PC-3 (cell line): Measurements from ENCODE around the gene APCDD1L. TPM values are rescaled to one million over a fixed set of nuclear protein-coding genes. Genes with fewer than 3 reads are reported as not detected.
"Not testable (repeated sequence)": the region's sequence is repeated elsewhere in the genome, so short reads cannot be mapped to it uniquely, and the experiment has no call there.

Source experiments
- ATAC-seq: fragments of 200-7000 bp; cut with Tn5 transposase; 2 replicates; pipeline ENCODE4 v1.9.1; 2020; ENCODE audit warnings: mild to moderate bottlenecking, moderate library complexity
- BruUV-seq: library from RNA; stranded (reverse); fragments of 400-500 nt; replicated peaks from 2 replicates; lab custom pipeline; 2021; lab: Mats Ljungman, UMichigan
- CTCF ChIA-PET: fragments of 300-600 bp; sonication (Branson Sonifier 250); formaldehyde crosslinking; loops from one replicate; lab custom pipeline; 2022; ENCODE audit warnings: antibody characterized with exemption; lab: Charles Lee
- POLR2A ChIA-PET: fragments of 300-600 bp; sonication (Branson Sonifier 250); formaldehyde crosslinking; loops from one replicate; lab custom pipeline; 2022; ENCODE audit warnings: antibody characterized with exemption; ENCODE audit not compliant: unreplicated experiment; lab: Charles Lee
- DNase-seq: peaks from one replicate; pipeline ENCODE4 v3.0.0-alpha.2; 2015
- H2AFZ ChIP-seq: fragments of 300-600 bp; sonication (generic); 2 replicates; pipeline ENCODE4 v1.6.0; 2016; ENCODE audit warnings: antibody characterized with exemption, low read length
- H3F3A ChIP-seq: fragments of 300-600 bp; sonication (generic); one replicate; pipeline ENCODE4 v1.6.0; 2017; ENCODE audit warnings: antibody characterized with exemption, low read length, control low read depth, mild to moderate bottlenecking; ENCODE audit not compliant: unreplicated experiment
- H3K27ac ChIP-seq: fragments of 300-600 bp; sonication (generic); 2 replicates; pipeline ENCODE4 v1.5.1; 2016; ENCODE audit warnings: mild to moderate bottlenecking, low read length
- H3K27me3 ChIP-seq: fragments of 300-600 bp; sonication (generic); 2 replicates; pipeline ENCODE4 v1.6.1; 2016; ENCODE audit warnings: low read length, mixed read lengths
- H3K36me3 ChIP-seq: fragments of 300-600 bp; sonication (generic); 2 replicates; pipeline ENCODE4 v1.6.1; 2016; ENCODE audit warnings: low read depth, mixed run types, low read length, mixed read lengths
- H3K4me1 ChIP-seq: fragments of 300-600 bp; sonication (generic); 2 replicates; pipeline ENCODE4 v1.5.1; 2016; ENCODE audit warnings: low read length; ENCODE audit not compliant: insufficient read depth
- H3K4me2 ChIP-seq: fragments of 300-600 bp; sonication (generic); 2 replicates; pipeline ENCODE4 v1.6.0; 2016; ENCODE audit warnings: low read length
- H3K4me3 ChIP-seq: fragments of 300-600 bp; sonication (generic); 2 replicates; pipeline ENCODE4 v1.5.1; 2016; ENCODE audit warnings: mild to moderate bottlenecking, low read length, mixed read lengths
- H3K79me2 ChIP-seq: fragments of 300-600 bp; sonication (generic); 2 replicates; pipeline ENCODE4 v1.6.1; 2017; ENCODE audit warnings: low read length, mixed read lengths
- H3K9ac ChIP-seq: fragments of 300-600 bp; sonication (generic); 2 replicates; pipeline ENCODE4 v1.6.0; 2016; ENCODE audit warnings: mild to moderate bottlenecking, low read length
- H3K9me2 ChIP-seq: fragments of 300-600 bp; sonication (generic); replicated peaks from 2 replicates; pipeline ENCODE4 v1.6.1; 2016; ENCODE audit warnings: mixed run types, low read length, mixed read lengths
- H3K9me3 ChIP-seq: fragments of 300-600 bp; sonication (generic); 2 replicates; pipeline ENCODE4 v1.6.1; 2016; ENCODE audit warnings: low read length, mixed read lengths
- H4K20me1 ChIP-seq: fragments of 300-600 bp; sonication (generic); 2 replicates; pipeline ENCODE4 v1.6.1; 2016; ENCODE audit warnings: low read length, mixed read lengths
- CTCF ChIP-seq: fragments of 300-600 bp; sonication (generic); conservative IDR thresholded peaks from 2 replicates; pipeline ENCODE4 v1.5.1; 2017; ENCODE audit warnings: antibody characterized with exemption, low read depth, mild to moderate bottlenecking, low read length
- EZH2 ChIP-seq: fragments of 300-600 bp; sonication (generic); IDR thresholded peaks from one replicate; pipeline ENCODE4 v1.6.1; 2017; ENCODE audit warnings: antibody characterized with exemption, mild to moderate bottlenecking, low read length; ENCODE audit not compliant: unreplicated experiment
- EZH2phosphoT487 ChIP-seq: fragments of 300-600 bp; sonication (generic); IDR thresholded peaks from 2 replicates; pipeline ENCODE4 v1.6.1; 2018; ENCODE audit warnings: mild to moderate bottlenecking, antibody characterized with exemption, low read length, borderline replicate concordance
- intact Hi-C: fragments of 100-400 bp; cut with micrococcal nuclease; formaldehyde crosslinking; loops from 2 replicates; pipeline ENCODE4 v1.9.0; 2023
- total RNA-seq: library from RNA; depleted of rRNA; stranded (reverse); fragments of >200 nt; gene quantifications from 2 replicates; pipeline ENCODE4 v1.2.3, GENCODE V29; 2014

The APCDD1L gene
- total RNA-seq, 1 experiment from 2014 or later = 2.0 TPM

- CTCF ChIA-PET = no interaction called here
- no peak for TF ChIP-seq EZH2
- no peak for TF ChIP-seq EZH2phosphoT487
- TF ChIP-seq CTCF = no peak
- no peak overlapping the region for H3K9ac ChIP-seq
- no peaks in the 10 kb centered on the region for H3K9me2 ChIP-seq
- no peak overlapping the region for H3K4me3 ChIP-seq
- POLR2A ChIA-PET = no interaction called here
- peaks cover 32% of the 10 kb centered on the region; the same call in 1 of the 2 replicates for H4K20me1 ChIP-seq
- no peak for DNase-seq
- intact Hi-C loops = no loop called here
- H2AFZ ChIP-seq = no peak overlapping the region
- no peaks in the 10 kb centered on the region for H3K27me3 ChIP-seq
- no peak for ATAC-seq
- no peaks in the 10 kb centered on the region for H3F3A ChIP-seq
- H3K9me3 ChIP-seq = no peaks in the 10 kb centered on the region
- H3K79me2 ChIP-seq = peaks cover 97% of the 10 kb centered on the region
- no peak overlapping the region for H3K4me2 ChIP-seq
- no peak overlapping the region for H3K27ac ChIP-seq
- peaks cover 46% of the 10 kb centered on the region; the same call in 1 of the 2 replicates for H3K36me3 ChIP-seq
- no TSS peak for BruUV-seq
- peaks cover 3% of the 10 kb centered on the region; the same call in 1 of the 2 replicates for H3K4me1 ChIP-seq
Measured at GRCh38 chr20:58428364-58428763, 86.8 kb downstream of the APCDD1L start.

GRCh38 chr20:58427571-58427970 is 87.6 kb downstream of the APCDD1L start:
- H3K27ac ChIP-seq, H3K4me3 ChIP-seq, H3K4me1 ChIP-seq, ATAC-seq, H3K4me2 ChIP-seq, H3K9me3 ChIP-seq, H3K9ac ChIP-seq, H3K27me3 ChIP-seq, intact Hi-C loops, H3K9me2 ChIP-seq, H2AFZ ChIP-seq, H3F3A ChIP-seq, POLR2A ChIA-PET, BruUV-seq, DNase-seq, CTCF ChIA-PET: not testable (repeated sequence)
- H3K36me3 ChIP-seq = peaks cover 46% of the 10 kb centered on the region; the same call in 1 of the 2 replicates
- peaks cover 29% of the 10 kb centered on the region; the same call in 1 of the 2 replicates for H4K20me1 ChIP-seq
- H3K79me2 ChIP-seq = peaks cover 94% of the 10 kb centered on the region

GRCh38 chr20:58424218-58424969 is 90.8 kb downstream of the APCDD1L start:
- Histone ChIP-seq H4K20me1 (peaks cover 32% of the 10 kb centered on the region), H3K4me2 (no peak overlapping the region), H3K4me3 (no peak overlapping the region), H3K9me3 (no peaks in the 10 kb centered on the region), H3K27ac (no peak overlapping the region), H3K79me2 (peaks cover 88% of the 10 kb centered on the region), H3K9me2 (no peaks in the 10 kb centered on the region), H2AFZ (no peak overlapping the region), H3K4me1 (peaks cover 12% of the 10 kb centered on the region), H3K36me3 (peaks cover 40% of the 10 kb centered on the region; the same call in 1 of the 2 replicates), H3K9ac (no peak overlapping the region), H3K27me3 (no peaks in the 10 kb centered on the region), H3F3A (no peaks in the 10 kb centered on the region)
- no TSS peak for BruUV-seq
- ATAC-seq (no peak), DNase-seq (no peak)
- ChIA-PET CTCF (no interaction called here), POLR2A (no interaction called here)
- no peak for TF ChIP-seq EZH2phosphoT487
- no peak for TF ChIP-seq EZH2
- no peak for TF ChIP-seq CTCF
- intact Hi-C loops = no loop called here
